Esophagus muscularis mucosa (tissue), 4 donors: ENCODE data around the gene GIMAP4. TPM values are rescaled to one million over a fixed set of nuclear protein-coding genes. Genes with fewer than 3 reads are reported as not detected.
"Not testable (repeated sequence)": the region's sequence is repeated elsewhere in the genome, so short reads cannot be mapped to it uniquely, and the experiment has no call there.

Experiments used
- DNase-seq: peaks from one replicate; pipeline ENCODE4 v3.0.0-alpha.2; 2017; ENCODE audit errors: extremely low spot score
- H3K27ac ChIP-seq, 4 donors: fragments of 200-600 bp; sonication (generic); replicated peaks in 1 of 4; 1 replicate in 3 of 4; 2 replicates in 1 of 4; pipeline ENCODE4 v1.5.1; 2016 to 2019; ENCODE audit warnings: mild to moderate bottlenecking in 1 of 4
- H3K27me3 ChIP-seq, 4 donors: fragments of 200-600 bp; sonication (generic); one replicate each; pipeline versions ENCODE4 v1.5.1 to v1.6.0; 2016 to 2019
- H3K36me3 ChIP-seq, 4 donors: fragments of 200-600 bp; sonication (generic); one replicate each; pipeline ENCODE4 v1.5.1; 2016 to 2019
- H3K4me1 ChIP-seq, 4 donors: fragments of 200-600 bp; sonication (generic); one replicate each; pipeline ENCODE4 v1.5.1; 2016 to 2019
- H3K4me3 ChIP-seq, 4 donors: fragments of 200-600 bp; sonication (generic); 1 replicate in 2 of 4; 2 replicates in 2 of 4; pipeline ENCODE4 v1.5.1; 2016 to 2019; ENCODE audit warnings: mild to moderate bottlenecking in 4 of 4, moderate library complexity in 1 of 4
- H3K9me3 ChIP-seq, 4 donors: fragments of 200-600 bp; sonication (generic); 1 replicate in 3 of 4; 2 replicates in 1 of 4; pipeline ENCODE4 v1.5.1; 2016 to 2019
- EP300 ChIP-seq: sonication (generic); formaldehyde crosslinking; IDR thresholded peaks from one replicate; pipeline ENCODE4 v1.6.1; 2017; ENCODE audit warnings: antibody characterized with exemption
- POLR2A ChIP-seq: fragments of 450-650 bp; IDR thresholded peaks from one replicate; pipeline ENCODE4 v1.6.1; 2017; ENCODE audit warnings: antibody characterized with exemption, moderate library complexity, mild to moderate bottlenecking, low read depth
- POLR2AphosphoS5 ChIP-seq, 2 donors: sonication (generic); formaldehyde crosslinking; IDR thresholded peaks; one replicate each; pipeline ENCODE4 v1.6.1; 2017; ENCODE audit warnings: antibody characterized with exemption in 2 of 2
- WGBS: methylation state at CpG from one replicate; pipeline ENCODE4 v1.1.5; 2018; 5-methylcytosine and 5-hydroxymethylcytosine counted together
- intact Hi-C: fragments of 100-400 bp; cut with DNase I; formaldehyde crosslinking; loops from one replicate; pipeline ENCODE4 v1.15.1; 2023
- total RNA-seq, 4 donors: library from RNA; depleted of rRNA; stranded (reverse); fragments of >200 nt; gene quantifications; one replicate each; pipeline versions ENCODE4 v1.1.0 to v1.2.1, GENCODE V29; 2016
- TF ChIP-seq, protein P1 (sequence below), 3 experiments: fragments of 200-600 bp in 2 of 3; fragments of 450-650 bp in 1 of 3; sonication (generic) in 2 of 3; IDR thresholded peaks; one replicate each; pipeline ENCODE4 v1.5.1; 2017 to 2019; ENCODE audit warnings: antibody characterized with exemption in 3 of 3, mild to moderate bottlenecking in 2 of 3, moderate library complexity in 1 of 3

GIMAP4 gene
- total RNA-seq: 10 to 100 TPM; 18.3 to 35.3 (median 31.1) TPM

DNA sequence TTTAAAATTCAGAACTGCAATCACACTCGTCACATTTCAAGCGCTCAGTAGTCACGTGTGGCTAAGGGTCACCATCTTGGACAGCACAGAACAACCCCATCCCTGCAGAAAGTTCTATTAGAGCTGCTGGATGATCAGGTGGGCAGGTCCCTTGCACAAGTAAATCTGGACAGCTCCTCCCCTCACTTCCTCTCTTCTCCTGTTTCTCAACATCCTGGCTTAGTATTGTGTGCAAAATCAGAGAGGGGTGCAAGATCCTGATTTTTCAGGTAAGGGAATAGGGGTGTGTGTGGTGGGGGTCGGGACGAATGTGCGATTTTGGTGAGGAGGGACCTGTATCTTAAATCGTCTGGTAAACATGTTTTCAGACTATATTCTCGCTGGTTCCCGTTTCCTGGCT is at the start of gene GIMAP4:
TSS of gene GIMAP4 (plus strand) at position 222 of the 400 bp plus-strand sequence. CDS start 2,512 bp downstream, outside the sequence.
- Histone ChIP-seq H3K4me3 (peak within 1 kb of the TSS; percentile 45 to 61 (median 48)), H3K4me1 (no peaks in the 10 kb centered on the region), H3K9me3 (no peaks in the 10 kb centered on the region), H3K27ac (peak within 1 kb of the TSS; percentile 65 to 70 (median 68)), H3K27me3 (no peaks in the 10 kb centered on the region), H3K36me3 (peaks cover 0 to 25% (median 7%) of the 10 kb centered on the region in 4 donors)
- TF ChIP-seq EP300: no peak
- TF ChIP-seq, protein P1, sequence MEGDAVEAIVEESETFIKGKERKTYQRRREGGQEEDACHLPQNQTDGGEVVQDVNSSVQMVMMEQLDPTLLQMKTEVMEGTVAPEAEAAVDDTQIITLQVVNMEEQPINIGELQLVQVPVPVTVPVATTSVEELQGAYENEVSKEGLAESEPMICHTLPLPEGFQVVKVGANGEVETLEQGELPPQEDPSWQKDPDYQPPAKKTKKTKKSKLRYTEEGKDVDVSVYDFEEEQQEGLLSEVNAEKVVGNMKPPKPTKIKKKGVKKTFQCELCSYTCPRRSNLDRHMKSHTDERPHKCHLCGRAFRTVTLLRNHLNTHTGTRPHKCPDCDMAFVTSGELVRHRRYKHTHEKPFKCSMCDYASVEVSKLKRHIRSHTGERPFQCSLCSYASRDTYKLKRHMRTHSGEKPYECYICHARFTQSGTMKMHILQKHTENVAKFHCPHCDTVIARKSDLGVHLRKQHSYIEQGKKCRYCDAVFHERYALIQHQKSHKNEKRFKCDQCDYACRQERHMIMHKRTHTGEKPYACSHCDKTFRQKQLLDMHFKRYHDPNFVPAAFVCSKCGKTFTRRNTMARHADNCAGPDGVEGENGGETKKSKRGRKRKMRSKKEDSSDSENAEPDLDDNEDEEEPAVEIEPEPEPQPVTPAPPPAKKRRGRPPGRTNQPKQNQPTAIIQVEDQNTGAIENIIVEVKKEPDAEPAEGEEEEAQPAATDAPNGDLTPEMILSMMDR (IDR thresholded peaks at IDR 0.05): no peak
- peak; percentile 51 to 75 for TF ChIP-seq POLR2AphosphoS5 (IDR thresholded peaks at IDR 0.05)
- intact Hi-C loops: no loop called here
- DNase-seq: no peak
- 55% methylated on average over 9 of the region's 9 CpGs for WGBS

DNA sequence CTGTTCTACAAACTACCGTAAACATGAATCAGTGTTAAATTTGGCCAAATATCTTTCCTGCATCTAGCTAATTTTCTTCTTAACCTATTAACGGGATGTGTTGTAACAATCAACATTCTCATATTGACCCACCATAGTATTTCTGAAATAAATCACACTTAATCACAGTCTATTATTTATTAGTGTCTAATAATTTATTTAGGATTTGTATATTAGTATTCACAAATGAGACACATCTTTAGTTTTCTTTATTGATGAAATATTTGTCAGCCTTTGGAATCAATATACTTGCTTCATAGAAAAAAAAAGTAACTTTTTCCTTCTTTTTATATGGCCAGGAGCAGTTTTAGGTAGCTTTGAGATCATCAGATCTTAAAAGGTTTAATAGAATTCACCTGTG is 47.9 kb upstream of the GIMAP4 start:
- no peak for DNase-seq
- intact Hi-C loops: no loop called here
- Histone ChIP-seq H3K9me3 (no peaks in the 10 kb centered on the region), H3K4me3 (peak overlapping the region; percentile 44 to 58 (median 48)), H3K36me3 (peaks cover 0 to 10% (median 0%) of the 10 kb centered on the region in 4 donors), H3K27ac (peak overlapping the region; percentile 35 to 62 (median 49)), H3K27me3 (no peaks in the 10 kb centered on the region), H3K4me1 (no peaks in the 10 kb centered on the region)
- WGBS: 54% methylated on average over 2 of the region's 2 CpGs
- TF ChIP-seq, protein P1 (IDR thresholded peaks at IDR 0.05): no peak
- TF ChIP-seq EP300 (no peak), POLR2AphosphoS5 (IDR thresholded peaks at IDR 0.05) (no peak), POLR2A (no peak)

DNA sequence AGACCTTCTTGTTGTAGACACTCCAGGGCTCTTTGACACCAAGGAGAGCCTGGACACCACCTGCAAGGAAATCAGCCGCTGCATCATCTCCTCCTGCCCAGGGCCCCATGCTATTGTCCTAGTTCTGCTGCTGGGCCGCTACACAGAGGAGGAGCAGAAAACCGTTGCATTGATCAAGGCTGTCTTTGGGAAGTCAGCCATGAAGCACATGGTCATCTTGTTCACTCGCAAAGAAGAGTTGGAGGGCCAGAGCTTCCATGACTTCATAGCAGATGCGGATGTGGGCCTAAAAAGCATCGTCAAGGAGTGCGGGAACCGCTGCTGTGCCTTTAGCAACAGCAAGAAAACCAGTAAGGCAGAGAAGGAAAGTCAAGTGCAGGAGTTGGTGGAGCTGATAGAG is 47.0 kb upstream of the GIMAP4 start:
- Histone ChIP-seq H3K4me3 (peak overlapping the region; percentile 34 to 49 (median 46)), H3K27ac (peak overlapping the region in 3 of 4 donors; percentile 26 to 50 (median 35)), H3K27me3 (no peaks in the 10 kb centered on the region), H3K9me3 (peaks cover 0 to 3% (median 0%) of the 10 kb centered on the region in 4 donors), H3K4me1 (no peaks in the 10 kb centered on the region), H3K36me3 (peaks cover 0 to 10% (median 0%) of the 10 kb centered on the region in 4 donors)
- no peak for DNase-seq
- TF ChIP-seq, protein P1 (IDR thresholded peaks at IDR 0.05): no peak
- TF ChIP-seq EP300: no peak
- peak in 1 of 2 donors; percentile 32 for TF ChIP-seq POLR2AphosphoS5 (IDR thresholded peaks at IDR 0.05)
- TF ChIP-seq POLR2A: no peak
- 74% methylated on average over 8 of the region's 8 CpGs for WGBS
- intact Hi-C loops: no loop called here

DNA sequence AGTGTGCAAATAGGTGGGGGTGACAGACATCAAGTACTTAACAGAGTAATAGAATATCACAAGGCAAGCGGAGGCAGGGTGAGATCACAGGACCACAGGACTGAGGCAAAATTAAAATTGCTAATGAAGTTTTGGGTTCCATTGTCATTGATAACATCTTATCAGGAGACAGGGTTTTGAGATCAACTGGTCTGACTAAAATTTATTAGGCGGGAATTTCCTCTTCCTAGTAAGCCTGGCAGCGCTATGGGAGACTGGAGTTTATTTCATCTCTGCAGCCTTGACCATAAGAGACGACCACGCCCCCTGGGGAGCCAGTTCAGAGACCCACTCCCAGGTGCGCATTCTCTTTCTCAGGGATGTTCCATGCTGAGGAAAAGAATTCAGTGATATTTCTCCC is 44.3 kb upstream of the GIMAP4 start:
- intact Hi-C loops, H3K9me3 ChIP-seq, H3K4me3 ChIP-seq, H3K4me1 ChIP-seq, DNase-seq, H3K27me3 ChIP-seq, H3K27ac ChIP-seq: not testable (repeated sequence)
- WGBS: 64% methylated on average over 6 of the region's 6 CpGs
- H3K36me3 ChIP-seq: peaks cover 0 to 10% (median 0%) of the 10 kb centered on the region in 4 donors

DNA sequence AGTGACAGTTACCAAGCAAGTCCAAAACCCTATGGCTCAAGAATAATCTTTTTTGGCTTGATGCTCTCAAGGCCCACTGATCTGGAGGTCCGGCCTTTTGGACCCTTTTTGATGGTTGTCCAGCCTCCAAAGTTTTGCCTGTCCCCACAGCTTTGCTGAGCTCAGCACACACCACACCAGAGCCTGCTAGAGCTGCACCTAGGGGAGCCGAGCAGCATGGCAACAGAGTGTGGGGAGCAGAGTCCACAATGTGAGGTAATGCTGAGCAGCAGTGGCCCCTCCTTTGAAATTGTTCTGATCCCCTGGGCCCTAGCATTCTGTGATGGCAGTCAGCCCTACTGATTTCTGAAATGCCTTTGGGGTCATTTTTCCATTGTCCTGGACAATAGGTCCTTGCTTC is 43.2 kb upstream of the GIMAP4 start:
- WGBS: 56% methylated on average over 2 of the region's 2 CpGs
- Histone ChIP-seq H3K9me3 (peaks cover 0 to 12% (median 6%) of the 10 kb centered on the region in 4 donors), H3K4me1 (no peaks in the 10 kb centered on the region), H3K4me3 (no peak overlapping the region), H3K27ac (no peak overlapping the region), H3K27me3 (no peaks in the 10 kb centered on the region), H3K36me3 (peaks cover 0 to 10% (median 0%) of the 10 kb centered on the region in 4 donors)
- intact Hi-C loops: no loop called here
- TF ChIP-seq POLR2AphosphoS5 (IDR thresholded peaks at IDR 0.05) (no peak), POLR2A (no peak), EP300 (no peak)
- TF ChIP-seq, protein P1 (IDR thresholded peaks at IDR 0.05): no peak
- DNase-seq: no peak
